Liver (tissue), 3 donors: Measurements from ENCODE around the gene PLS3.
"Not testable (repeated sequence)": the region's sequence is repeated elsewhere in the genome, so short reads cannot be mapped to it uniquely, and the experiment has no call there.

Source experiments
- RAD21 ChIP-seq, 2 donors: IDR thresholded peaks; 2 replicates each; pipeline ENCODE4 v1.6.1; 2016; ENCODE audit warnings: antibody characterized with exemption in 2 of 2, mild to moderate bottlenecking in 2 of 2
- TF ChIP-seq, protein P1 (sequence below): fragments of 150-350 bp; IDR thresholded peaks from 2 replicates; pipeline ENCODE4 v1.5.1; 2017; ENCODE audit warnings: improper control_type of control experiment, low read depth, low read length; ENCODE audit not compliant: missing input control
- donor health status: healthy.
- donor health status: healthy.

GRCh38 chrX:115541045-115541444 lies 19.9 kb upstream of the PLS3 start:
- TF ChIP-seq, protein P1, sequence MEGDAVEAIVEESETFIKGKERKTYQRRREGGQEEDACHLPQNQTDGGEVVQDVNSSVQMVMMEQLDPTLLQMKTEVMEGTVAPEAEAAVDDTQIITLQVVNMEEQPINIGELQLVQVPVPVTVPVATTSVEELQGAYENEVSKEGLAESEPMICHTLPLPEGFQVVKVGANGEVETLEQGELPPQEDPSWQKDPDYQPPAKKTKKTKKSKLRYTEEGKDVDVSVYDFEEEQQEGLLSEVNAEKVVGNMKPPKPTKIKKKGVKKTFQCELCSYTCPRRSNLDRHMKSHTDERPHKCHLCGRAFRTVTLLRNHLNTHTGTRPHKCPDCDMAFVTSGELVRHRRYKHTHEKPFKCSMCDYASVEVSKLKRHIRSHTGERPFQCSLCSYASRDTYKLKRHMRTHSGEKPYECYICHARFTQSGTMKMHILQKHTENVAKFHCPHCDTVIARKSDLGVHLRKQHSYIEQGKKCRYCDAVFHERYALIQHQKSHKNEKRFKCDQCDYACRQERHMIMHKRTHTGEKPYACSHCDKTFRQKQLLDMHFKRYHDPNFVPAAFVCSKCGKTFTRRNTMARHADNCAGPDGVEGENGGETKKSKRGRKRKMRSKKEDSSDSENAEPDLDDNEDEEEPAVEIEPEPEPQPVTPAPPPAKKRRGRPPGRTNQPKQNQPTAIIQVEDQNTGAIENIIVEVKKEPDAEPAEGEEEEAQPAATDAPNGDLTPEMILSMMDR: not testable (repeated sequence)
- not testable (repeated sequence) for TF ChIP-seq RAD21 (IDR thresholded peaks at IDR 0.05)
